GM18508 (cell line): ENCODE measurements around the gene GPR160.
"Not testable (repeated sequence)": the region's sequence is repeated elsewhere in the genome, so short reads cannot be mapped to it uniquely, and the experiment has no call there.

Experiments used
- ATAC-seq: cut with Tn5 transposase; IDR thresholded peaks from one replicate; pipeline ENCODE4 v1.9.1; 2021; ENCODE audit warnings: moderate number of reproducible peaks; ENCODE audit not compliant: insufficient read depth, unreplicated experiment

GPR160 gene, protein sequence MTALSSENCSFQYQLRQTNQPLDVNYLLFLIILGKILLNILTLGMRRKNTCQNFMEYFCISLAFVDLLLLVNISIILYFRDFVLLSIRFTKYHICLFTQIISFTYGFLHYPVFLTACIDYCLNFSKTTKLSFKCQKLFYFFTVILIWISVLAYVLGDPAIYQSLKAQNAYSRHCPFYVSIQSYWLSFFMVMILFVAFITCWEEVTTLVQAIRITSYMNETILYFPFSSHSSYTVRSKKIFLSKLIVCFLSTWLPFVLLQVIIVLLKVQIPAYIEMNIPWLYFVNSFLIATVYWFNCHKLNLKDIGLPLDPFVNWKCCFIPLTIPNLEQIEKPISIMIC

GRCh38 chr3:170037463-170038433, at the start of gene GPR160:
GPR160 (plus strand) TSS chr3:170037995; CDS start chr3:170083973, 45,978 bp downstream.
- peak; percentile 75 for ATAC-seq

DNA sequence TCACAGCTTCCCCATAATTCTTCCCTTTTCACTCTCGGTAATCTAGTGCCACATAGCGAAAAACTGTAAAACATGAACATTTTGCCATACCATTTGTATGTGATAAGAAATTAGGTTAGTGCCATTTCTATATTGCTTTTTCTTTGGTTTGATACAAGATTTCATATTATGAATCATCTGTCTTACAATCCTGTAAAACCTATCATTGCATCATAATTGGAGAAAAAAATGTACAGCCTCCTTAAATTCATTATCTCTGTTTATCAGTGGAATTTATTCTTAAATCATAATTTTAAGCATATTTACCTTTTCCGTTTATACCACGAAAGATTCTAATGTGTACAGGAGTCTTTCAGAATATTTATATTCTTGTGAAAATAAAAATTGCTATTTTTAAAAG, 47.4 kb upstream of the GPR160 start:
- no peak for ATAC-seq

- no peak for ATAC-seq
Observed at GRCh38 chr3:169992156-169992555, 45.6 kb upstream of the GPR160 start.

DNA sequence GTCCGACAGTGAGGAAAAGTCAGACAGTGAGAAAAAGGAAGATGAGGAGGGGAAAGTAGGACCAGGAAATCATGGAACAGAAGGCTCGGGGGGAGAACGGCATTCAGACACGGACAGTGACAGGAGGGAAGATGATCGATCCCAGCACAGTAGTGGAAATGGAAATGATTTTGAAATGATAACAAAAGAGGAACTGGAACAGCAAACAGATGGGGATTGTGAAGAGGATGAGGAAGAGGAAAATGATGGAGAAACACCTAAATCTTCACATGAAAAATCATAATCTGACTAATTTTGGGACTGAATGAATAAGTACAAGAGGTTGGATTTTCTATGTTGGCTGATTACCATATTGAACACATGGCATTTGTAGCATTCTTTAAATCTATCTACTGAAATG, 45.0 kb upstream of the GPR160 start:
- ATAC-seq = no peak

DNA sequence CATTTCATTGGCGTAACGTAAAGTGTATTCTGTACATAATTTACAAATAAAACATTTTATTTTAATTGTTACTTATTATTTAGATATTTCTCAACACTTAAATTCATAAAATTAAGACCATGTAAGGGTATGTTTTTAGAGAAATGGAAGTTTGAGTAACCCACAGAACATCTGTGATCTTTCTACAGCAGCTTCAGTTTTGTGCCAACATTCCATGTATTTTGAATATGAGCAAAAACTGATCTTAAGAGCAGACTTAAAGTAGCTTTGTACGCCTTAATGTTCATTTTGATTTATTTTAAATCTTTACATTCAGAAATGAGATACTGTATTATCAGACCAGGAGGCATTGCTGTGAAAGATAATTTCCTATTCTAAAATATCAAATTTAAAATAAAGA, 44.0 kb upstream of the GPR160 start:
- ATAC-seq = no peak

DNA sequence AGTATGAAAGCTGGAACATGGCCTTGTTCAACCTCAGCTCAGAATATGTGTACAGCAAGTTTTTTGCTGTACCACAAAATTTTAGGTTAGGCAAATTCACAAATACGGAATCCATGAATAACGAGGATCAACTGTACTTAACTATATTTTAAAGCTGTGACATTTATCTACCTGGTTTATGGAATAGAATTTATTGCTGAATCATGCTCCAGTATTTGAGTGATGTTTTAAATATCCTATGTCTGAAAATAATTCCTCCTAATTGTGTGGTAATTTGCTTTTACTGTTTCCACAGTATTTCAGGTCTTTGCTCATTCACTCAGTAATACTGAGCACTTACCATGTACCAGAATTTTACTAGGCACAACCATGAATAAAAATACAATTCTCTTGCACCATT, 41.7 kb upstream of the GPR160 start:
- ATAC-seq = no peak

DNA sequence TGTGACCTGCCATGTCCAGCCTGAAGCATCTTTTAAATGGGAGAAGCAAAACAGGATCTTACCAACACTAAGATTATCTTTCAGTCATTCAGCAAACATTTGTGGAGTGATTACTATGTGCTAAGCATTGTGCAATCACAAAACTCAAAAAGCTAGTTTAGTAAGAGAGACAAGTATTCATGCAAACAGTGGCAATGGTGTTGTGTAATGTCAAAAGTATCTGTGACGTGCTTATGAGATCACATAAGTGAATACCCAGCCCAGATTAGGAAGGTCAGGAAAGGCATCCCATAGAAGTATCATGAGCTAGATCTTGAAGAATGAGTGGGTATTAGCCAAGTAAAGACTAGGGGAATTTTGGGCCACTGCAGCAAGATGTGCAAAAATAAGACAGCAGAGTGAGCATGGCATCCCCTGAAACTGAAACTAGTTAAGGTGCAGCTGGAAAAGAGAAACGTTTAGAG, 39.1 kb upstream of the GPR160 start:
- no peak for ATAC-seq

- peak; percentile 83 for ATAC-seq
Observed at GRCh38 chr3:169999433-169999832, 38.4 kb upstream of the GPR160 start.

- no peak for ATAC-seq
Observed at GRCh38 chr3:170000051-170000450, 37.7 kb upstream of the GPR160 start.

DNA sequence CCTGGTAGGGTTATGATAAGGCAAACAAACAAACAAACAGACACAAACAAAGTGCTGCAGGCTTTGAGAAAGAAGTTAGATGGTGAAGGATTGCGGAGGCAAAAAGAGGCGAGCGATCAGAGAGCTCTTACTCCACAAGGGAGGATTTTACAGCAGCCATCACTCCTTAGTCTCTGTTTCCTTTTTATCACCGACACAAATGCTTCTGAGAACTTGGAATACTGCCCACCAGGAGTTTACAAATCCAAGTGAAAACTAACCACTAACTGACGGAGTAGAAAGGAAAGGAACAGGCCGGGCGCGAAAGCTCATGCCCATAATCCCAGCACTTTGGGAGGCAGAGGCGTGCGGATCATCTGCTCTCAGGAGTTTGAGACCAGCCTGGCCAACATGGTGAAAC, 35.6 kb upstream of the GPR160 start:
- ATAC-seq = no peak

- ATAC-seq = no peak
Observed at GRCh38 chr3:170002879-170003278, 34.9 kb upstream of the GPR160 start.

DNA sequence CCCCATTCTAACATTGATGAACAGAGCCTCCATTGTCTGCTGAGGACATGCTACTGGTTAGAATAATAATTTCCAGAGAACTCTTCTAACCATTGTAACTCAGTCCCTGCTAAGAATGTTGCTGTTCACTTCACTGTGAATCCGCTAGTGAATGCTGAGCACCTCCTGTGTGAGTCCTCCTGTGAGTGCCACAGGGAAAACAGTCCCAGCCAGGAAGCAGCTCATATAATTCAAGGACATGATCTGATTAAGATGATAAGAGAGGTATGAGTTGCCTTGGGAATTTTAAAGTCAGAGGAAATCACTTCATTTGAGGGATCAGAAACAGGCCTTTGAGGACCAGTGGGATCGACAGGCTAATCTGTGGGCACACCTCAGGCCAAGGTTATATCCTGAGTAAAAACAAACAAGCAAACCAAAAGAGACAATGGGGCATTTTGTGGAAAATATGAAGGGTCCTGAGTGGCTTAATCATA, 33.9 kb upstream of the GPR160 start:
- ATAC-seq = no peak

DNA sequence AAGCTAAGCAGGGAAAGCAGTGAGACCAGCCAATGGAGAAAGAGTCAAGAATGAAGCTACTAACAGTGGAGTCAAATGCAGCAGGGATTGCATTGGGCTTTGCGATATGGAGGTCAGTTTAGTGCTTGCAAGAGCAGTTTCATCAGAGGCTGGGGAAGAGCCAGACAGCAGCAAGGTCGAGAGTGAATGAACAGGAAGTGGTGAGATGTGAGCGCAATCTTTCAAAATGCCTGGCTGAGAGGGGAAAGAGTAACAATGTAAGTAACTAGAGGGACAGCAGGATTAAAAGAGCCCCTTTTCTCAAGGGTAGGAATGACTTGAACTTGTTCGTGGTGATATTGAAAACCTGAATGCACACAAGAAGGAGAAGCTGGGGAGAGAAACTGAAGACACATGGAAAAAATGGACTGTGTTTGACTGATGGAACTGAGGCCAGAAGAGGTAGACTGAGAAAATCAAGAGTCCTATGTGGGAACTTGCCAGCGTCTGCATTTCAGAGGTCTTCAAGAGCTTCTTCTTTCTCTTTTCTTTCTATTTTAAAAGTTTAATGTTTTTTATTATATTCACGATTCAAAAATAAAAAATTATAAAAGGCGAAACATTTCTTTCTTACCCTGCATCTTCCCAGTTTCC, 30.6 kb upstream of the GPR160 start:
- ATAC-seq = peak; percentile 83

- ATAC-seq = no peak
Observed at GRCh38 chr3:170010498-170010897, 27.3 kb upstream of the GPR160 start.

DNA sequence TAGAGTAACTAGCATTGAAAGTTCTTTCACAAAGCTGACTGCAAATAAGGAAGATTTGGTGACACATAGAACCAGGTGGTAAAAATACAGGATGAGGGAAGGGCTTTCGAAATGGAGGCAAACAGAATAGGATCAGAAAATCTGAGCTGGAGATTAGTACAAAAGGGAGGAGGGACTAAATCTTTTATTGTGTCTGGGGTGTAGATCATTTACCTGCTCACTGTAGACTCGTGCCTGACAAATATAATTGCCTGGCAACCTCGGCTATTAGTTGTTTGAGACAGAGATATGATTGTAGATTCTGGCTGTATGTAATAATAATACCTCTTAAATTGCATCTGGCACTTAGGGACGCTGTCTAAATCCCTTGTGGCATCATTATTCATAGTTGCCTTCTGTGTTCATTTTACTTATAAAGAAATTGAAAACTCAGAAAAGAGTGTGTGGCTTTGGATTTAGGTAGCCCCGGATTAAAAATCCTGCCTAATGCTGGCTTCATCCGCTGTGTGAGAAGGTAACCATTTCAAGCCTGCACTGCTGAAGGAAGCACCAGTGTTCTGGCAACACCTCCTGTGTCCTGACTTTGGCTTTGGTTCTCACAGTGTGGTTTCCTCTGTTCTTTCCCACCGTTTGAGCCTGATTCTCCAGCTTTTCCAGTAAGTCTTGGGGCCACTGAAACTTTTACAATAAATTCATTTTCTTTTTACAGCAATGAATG, 25.0 kb upstream of the GPR160 start:
- no peak for ATAC-seq

GRCh38 chr3:170016057-170016456, 21.7 kb upstream of the GPR160 start:
- ATAC-seq = no peak

GRCh38 chr3:170019306-170019705, 18.5 kb upstream of the GPR160 start:
- not testable (repeated sequence) for ATAC-seq

GRCh38 chr3:170021083-170021482, 16.7 kb upstream of the GPR160 start:
- ATAC-seq = no peak

DNA sequence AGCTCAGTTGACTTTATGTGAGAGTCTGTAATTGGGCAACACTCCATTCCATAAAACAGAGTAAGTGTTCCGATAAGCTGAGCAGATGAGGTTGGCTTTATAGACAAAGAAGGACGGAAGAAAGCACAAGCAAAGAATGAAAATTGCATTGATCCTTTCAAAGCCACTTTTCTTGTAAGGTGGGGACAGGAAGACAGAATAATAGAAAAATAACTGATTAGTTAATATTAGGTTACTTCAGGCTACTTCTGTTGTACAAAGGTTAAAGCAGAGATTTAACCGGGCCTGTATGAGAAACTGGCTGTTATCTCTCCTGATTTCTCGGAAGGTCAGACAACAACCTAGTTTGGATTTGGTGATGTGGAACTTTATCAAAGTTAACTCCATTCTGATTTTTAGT, 15.5 kb upstream of the GPR160 start:
- no peak for ATAC-seq

- no peak for ATAC-seq
Observed at GRCh38 chr3:170023165-170023564, 14.6 kb upstream of the GPR160 start.
